HepG2 (cell line): ENCODE results near the gene PGP. TPM values are rescaled to one million over a fixed set of nuclear protein-coding genes. Genes with fewer than 3 reads are reported as not detected.

ENCODE experiments used
- EEA1 ChIP-seq: sonication (generic); formaldehyde crosslinking; IDR thresholded peaks from 2 replicates; pipeline ENCODE4 v1.5.1; 2020; ENCODE audit warnings: mild to moderate bottlenecking, missing genetic modification reagents, borderline replicate concordance
- GLMP ChIP-seq: sonication (generic); formaldehyde crosslinking; IDR thresholded peaks from 2 replicates; pipeline ENCODE4 v1.9.0; 2021; ENCODE audit warnings: missing genetic modification reagents, mild to moderate bottlenecking, borderline replicate concordance
- IRX3 ChIP-seq: sonication (generic); formaldehyde crosslinking; IDR thresholded peaks from 2 replicates; pipeline ENCODE4 v1.8.1; 2023; ENCODE audit warnings: mild to moderate bottlenecking, low read depth, missing genetic modification reagents, borderline replicate concordance
- KAT7 ChIP-seq: IDR thresholded peaks from 2 replicates; pipeline ENCODE4 v1.6.1; 2018; ENCODE audit warnings: borderline replicate concordance, missing compliant biosample characterization
- MED13 ChIP-seq: sonication (generic); formaldehyde crosslinking; IDR thresholded peaks from 2 replicates; pipeline ENCODE4 v1.5.0; 2020; ENCODE audit warnings: missing genetic modification reagents
- NFYB ChIP-seq: sonication (generic); formaldehyde crosslinking; IDR thresholded peaks from 2 replicates; pipeline ENCODE4 v1.4.0; 2020; ENCODE audit warnings: missing genetic modification reagents
- PITX1 ChIP-seq: sonication (generic); formaldehyde crosslinking; IDR thresholded peaks from 2 replicates; pipeline ENCODE4 v1.5.1; 2020; ENCODE audit warnings: mild to moderate bottlenecking, missing genetic modification reagents
- RARA ChIP-seq: IDR thresholded peaks from 2 replicates; pipeline ENCODE4 v1.6.1; 2016; ENCODE audit warnings: missing genetic modification reagents, missing compliant biosample characterization
- REPIN1 ChIP-seq: sonication (generic); formaldehyde crosslinking; IDR thresholded peaks from 2 replicates; pipeline ENCODE4 v1.8.0; 2022; ENCODE audit warnings: missing genetic modification reagents, low read depth, mild to moderate bottlenecking, borderline replicate concordance
- RFXANK ChIP-seq: IDR thresholded peaks from 2 replicates; pipeline ENCODE4 v1.6.1; 2016
- TARDBP ChIP-seq: sonication (generic); formaldehyde crosslinking; IDR thresholded peaks from 2 replicates; pipeline ENCODE4 v1.8.0; 2022; ENCODE audit warnings: mild to moderate bottlenecking, missing genetic modification reagents
- TERF1 ChIP-seq: sonication (generic); formaldehyde crosslinking; IDR thresholded peaks from 2 replicates; pipeline ENCODE4 v1.8.0; 2022; ENCODE audit warnings: mild to moderate bottlenecking, missing genetic modification reagents, moderate library complexity
- TGIF2 ChIP-seq: IDR thresholded peaks from 2 replicates; pipeline ENCODE4 v1.6.1; 2016; ENCODE audit warnings: control low read depth, missing compliant biosample characterization
- ZBTB8A ChIP-seq: sonication (generic); formaldehyde crosslinking; IDR thresholded peaks from 2 replicates; pipeline ENCODE4 v1.4.0; 2020; ENCODE audit warnings: mild to moderate bottlenecking, low read depth, missing genetic modification reagents, borderline replicate concordance
- ZFP36 ChIP-seq: fragments of 150-350 bp; IDR thresholded peaks from 2 replicates; pipeline ENCODE4 v1.6.1; 2018; ENCODE audit warnings: borderline replicate concordance, low read length, low read depth; ENCODE audit not compliant: partially characterized antibody
- ZKSCAN8 ChIP-seq: IDR thresholded peaks from 2 replicates; pipeline ENCODE4 v1.6.1; 2016; ENCODE audit warnings: borderline replicate concordance, missing genetic modification reagents, missing compliant biosample characterization
- ZNF274 ChIP-seq: sonication (generic); formaldehyde crosslinking; IDR thresholded peaks from 2 replicates; pipeline ENCODE4 v1.5.1; 2020; ENCODE audit warnings: mild to moderate bottlenecking, missing genetic modification reagents
- ZNF317 ChIP-seq: sonication (generic); formaldehyde crosslinking; IDR thresholded peaks from 2 replicates; pipeline ENCODE4 v1.5.0; 2020; ENCODE audit warnings: mild to moderate bottlenecking, missing genetic modification reagents
- ZNF331 ChIP-seq: sonication (generic); formaldehyde crosslinking; IDR thresholded peaks from 2 replicates; pipeline ENCODE4 v1.4.0; 2020; ENCODE audit warnings: missing genetic modification reagents
- ZNF367 ChIP-seq: sonication (generic); formaldehyde crosslinking; IDR thresholded peaks from 2 replicates; pipeline ENCODE4 v1.4.0; 2020; ENCODE audit warnings: missing genetic modification reagents, borderline replicate concordance
- ZNF430 ChIP-seq: sonication (generic); formaldehyde crosslinking; IDR thresholded peaks from 2 replicates; pipeline ENCODE4 v1.9.0; 2021; ENCODE audit warnings: mild to moderate bottlenecking, missing genetic modification reagents
- ZNF441 ChIP-seq: sonication (generic); formaldehyde crosslinking; IDR thresholded peaks from 2 replicates; pipeline ENCODE4 v1.7.0; 2021; ENCODE audit warnings: missing genetic modification reagents, borderline replicate concordance
- ZNF468 ChIP-seq: sonication (generic); formaldehyde crosslinking; IDR thresholded peaks from 2 replicates; pipeline ENCODE4 v1.8.0; 2022; ENCODE audit warnings: mild to moderate bottlenecking, moderate library complexity, missing genetic modification reagents
- ZNF510 ChIP-seq: sonication (generic); formaldehyde crosslinking; IDR thresholded peaks from 2 replicates; pipeline ENCODE4 v1.4.0; 2020; ENCODE audit warnings: low read depth, mild to moderate bottlenecking, missing genetic modification reagents
- ZNF576 ChIP-seq: sonication (generic); formaldehyde crosslinking; IDR thresholded peaks from 2 replicates; pipeline ENCODE4 v1.4.0; 2020; ENCODE audit warnings: mild to moderate bottlenecking, missing genetic modification reagents
- ZNF772 ChIP-seq: sonication (generic); formaldehyde crosslinking; IDR thresholded peaks from 2 replicates; pipeline ENCODE4 v1.5.0; 2020; ENCODE audit warnings: mild to moderate bottlenecking, missing genetic modification reagents
- polyA plus RNA-seq, 8 experiments: library from polyadenylated mRNA; depleted of rRNA in 3 of 8; stranded (reverse) in 7 of 8; unstranded in 1 of 8; fragments of >200 nt; fragmentation: Illumina TruSeq in 4 of 8; extraction: Trizol in 4 of 8; gene quantifications; 2 replicates each; pipeline versions ENCODE4 v1.2.1 to v1.2.3, GENCODE V29; 2011 to 2016; ENCODE audit warnings: low read depth in 4 of 8, missing spikeins in 1 of 8, mixed read lengths in 1 of 8; ENCODE audit not compliant: insufficient read depth in 1 of 8
- total RNA-seq, 5 experiments: library from RNA; depleted of rRNA; stranded (reverse); fragments of >200 nt; fragmentation: Illumina TruSeq; extraction: Trizol; gene quantifications; 2 replicates each; pipeline ENCODE4 v1.2.3, GENCODE V29; 2016; ENCODE audit warnings: low read depth in 1 of 5

PGP gene
- total and polyA plus RNA-seq, 2 of the 13 experiments (the other 11 are each of a cell fraction or from before 2014, with no cell fraction given): 7.3 to 18.3 TPM

GRCh38 chr16:2210386-2211365 is 4.0 kb downstream of the PGP start, which contains the start of gene BRICD5 (continued):
- TF ChIP-seq ZNF468 (CRISPR knock-in tag): no peak
- TF ChIP-seq ZNF274 (CRISPR knock-in tag): peak; percentile 25; the same call in 1 of the 2 replicates
- no peak for TF ChIP-seq RFXANK (CRISPR knock-in tag)
- no peak for TF ChIP-seq GLMP (CRISPR knock-in tag)
- TF ChIP-seq IRX3: no peak
- no peak for TF ChIP-seq ZNF772
- TF ChIP-seq ZNF331 (CRISPR knock-in tag): peak; percentile 13; the same call in 1 of the 2 replicates
- TF ChIP-seq ZKSCAN8 (CRISPR knock-in tag): no peak
- no peak for TF ChIP-seq ZNF510 (CRISPR knock-in tag)
- TF ChIP-seq KAT7 (CRISPR knock-in tag): no peak
- 0 out of 2 replicates have a peak, but pooled peaks have one; percentile 24 for TF ChIP-seq TGIF2 (CRISPR knock-in tag)
- no peak for TF ChIP-seq NFYB (CRISPR knock-in tag)
- no peak for TF ChIP-seq ZNF430
- TF ChIP-seq ZNF441 (CRISPR knock-in tag): no peak
- no peak for TF ChIP-seq EEA1 (CRISPR knock-in tag)
- no peak for TF ChIP-seq ZFP36
- peak; percentile 35; the same call in 1 of the 2 replicates for TF ChIP-seq TARDBP (CRISPR knock-in tag)
- 0 out of 2 replicates have a peak, but pooled peaks have one; percentile 33 for TF ChIP-seq ZNF576 (CRISPR knock-in tag)
- peak; percentile 41; the same call in 1 of the 2 replicates for TF ChIP-seq TERF1 (CRISPR knock-in tag)
- 0 out of 2 replicates have a peak, but pooled peaks have one; percentile 36 for TF ChIP-seq REPIN1 (CRISPR knock-in tag)
- TF ChIP-seq ZNF317 (CRISPR knock-in tag): peak; percentile 45; the same call in 1 of the 2 replicates
- no peak; the same call in 1 of the 2 replicates for TF ChIP-seq PITX1 (CRISPR knock-in tag)
- TF ChIP-seq ZBTB8A (CRISPR knock-in tag): no peak
- TF ChIP-seq ZNF367 (CRISPR knock-in tag): no peak
- TF ChIP-seq MED13 (CRISPR knock-in tag): no peak; the same call in 1 of the 2 replicates
- TF ChIP-seq RARA: peak; percentile 39
